ENCODE measurements around the gene CD80.
"Not testable (repeated sequence)": the region's sequence is repeated elsewhere in the genome, so short reads cannot be mapped to it uniquely, and the experiment has no call there.

The CD80 gene

GRCh38 chr3:119585208-119585607 is 25.8 kb upstream of the CD80 start:
- in situ Hi-C loops (cut with MboI; ENCODE audit: low sequenced_read_pairs), result no loop called here

GRCh38 chr3:119582178-119582577 is 22.8 kb upstream of the CD80 start:
- in situ Hi-C loops (cut with MboI; ENCODE audit: low sequenced_read_pairs), result no loop called here

- in situ Hi-C loops (cut with MboI; ENCODE audit: low sequenced_read_pairs), result no loop called here
Measured at GRCh38 chr3:119580067-119580760, 20.8 kb upstream of the CD80 start.

- in situ Hi-C loops (cut with MboI; ENCODE audit: low sequenced_read_pairs), result no loop called here
Measured at GRCh38 chr3:119579366-119580066, 20.1 kb upstream of the CD80 start, which contains the start of gene ADPRH. TSS of gene ADPRH (plus strand) at chr3:119579492. CDS start at chr3:119582170, 2,678 bp downstream.

- in situ Hi-C loops (cut with MboI; ENCODE audit: low sequenced_read_pairs), result no loop called here
Measured at GRCh38 chr3:119575507-119575906, 16.1 kb upstream of the CD80 start.

GRCh38 chr3:119571688-119572087 is 12.3 kb upstream of the CD80 start:
- in situ Hi-C loops (cut with MboI; ENCODE audit: low sequenced_read_pairs), result no loop called here

- in situ Hi-C loops (cut with MboI; ENCODE audit: low sequenced_read_pairs), result no loop called here
Measured at GRCh38 chr3:119571230-119571629, 11.8 kb upstream of the CD80 start.

- in situ Hi-C loops (cut with MboI; ENCODE audit: low sequenced_read_pairs), result no loop called here
Measured at GRCh38 chr3:119570229-119570628, 10.8 kb upstream of the CD80 start.

- in situ Hi-C loops (cut with MboI; ENCODE audit: low sequenced_read_pairs), result no loop called here
Measured at GRCh38 chr3:119569156-119569555, 9.7 kb upstream of the CD80 start.

GRCh38 chr3:119563334-119563733 is 3.9 kb upstream of the CD80 start:
- in situ Hi-C loops (cut with MboI; ENCODE audit: low sequenced_read_pairs), result not testable (repeated sequence)

- in situ Hi-C loops (cut with MboI; ENCODE audit: low sequenced_read_pairs), result no loop called here
Measured at GRCh38 chr3:119562307-119562961, 3.0 kb upstream of the CD80 start.

GRCh38 chr3:119560160-119560559 is 746 bp upstream of the CD80 start:
- in situ Hi-C loops (cut with MboI; ENCODE audit: low sequenced_read_pairs), result no loop called here

GRCh38 chr3:119558626-119559317 is 642 bp downstream of the CD80 start:
- in situ Hi-C loops (cut with MboI; ENCODE audit: low sequenced_read_pairs), result no loop called here

- in situ Hi-C loops (cut with MboI; ENCODE audit: low sequenced_read_pairs), result no loop called here
Measured at GRCh38 chr3:119557877-119558269, 1.5 kb downstream of the CD80 start.

GRCh38 chr3:119557192-119557876 is 2.1 kb downstream of the CD80 start:
- in situ Hi-C loops (cut with MboI; ENCODE audit: low sequenced_read_pairs), result no loop called here

- in situ Hi-C loops (cut with MboI; ENCODE audit: low sequenced_read_pairs), result no loop called here
Measured at GRCh38 chr3:119555929-119556328, 3.5 kb downstream of the CD80 start.

- in situ Hi-C loops (cut with MboI; ENCODE audit: low sequenced_read_pairs), result no loop called here
Measured at GRCh38 chr3:119555309-119555735, 4.1 kb downstream of the CD80 start.

- in situ Hi-C loops (cut with MboI; ENCODE audit: low sequenced_read_pairs), result no loop called here
Measured at GRCh38 chr3:119553823-119554415, 5.5 kb downstream of the CD80 start.

GRCh38 chr3:119552928-119553327 is 6.5 kb downstream of the CD80 start:
- in situ Hi-C loops (cut with MboI; ENCODE audit: low sequenced_read_pairs), result not testable (repeated sequence)

- in situ Hi-C loops (cut with MboI; ENCODE audit: low sequenced_read_pairs), result no loop called here
Measured at GRCh38 chr3:119551598-119551997, 7.8 kb downstream of the CD80 start.

All from hTERT RPE-1 (cell line).